CD4-positive, alpha-beta T cell (primary cell): ENCODE measurements around the gene SLX9. TPM values are rescaled to one million over a fixed set of nuclear protein-coding genes. Genes with fewer than 3 reads are reported as not detected.
"Not testable (repeated sequence)": the region's sequence is repeated elsewhere in the genome, so short reads cannot be mapped to it uniquely, and the experiment has no call there.

Experiments
- ATAC-seq: fragments of 200-7000 bp; cut with Tn5 transposase; one replicate; pipeline ENCODE4 v1.10.0; 2022; ENCODE audit warnings: mild to moderate bottlenecking; ENCODE audit not compliant: poor library complexity
- CTCF ChIA-PET: fragments of 350-600 bp; sonication (Branson Sonifier 250); formaldehyde crosslinking; loops from one replicate; lab custom pipeline; 2021; ENCODE audit warnings: antibody characterized with exemption, inconsistent platforms; lab: Charles Lee
- POLR2A ChIA-PET: fragments of 350-600 bp; sonication (Branson Sonifier 250); formaldehyde crosslinking; loops from one replicate; lab custom pipeline; 2021; ENCODE audit warnings: antibody characterized with exemption, inconsistent platforms; lab: Charles Lee
- DNase-seq, 14 experiments: peaks; one replicate each; pipeline ENCODE4 v3.0.0-alpha.2; 2013 to 2020; ENCODE audit warnings: mixed read lengths in 2 of 14
- H3K27ac ChIP-seq, 2 donors: one replicate each; pipeline versions ENCODE4 v1.5.1 to v1.7.0; 2013; ENCODE audit warnings: low read length in 2 of 2, low read depth in 1 of 2, mild to moderate bottlenecking in 1 of 2
- H3K27me3 ChIP-seq, 2 experiments: 1 replicate in 1 of 2; 2 replicates in 1 of 2; pipeline versions ENCODE4 v1.6.1 to v1.7.0; 2013; ENCODE audit warnings: low read length in 2 of 2, control low read depth in 1 of 2, mild to moderate bottlenecking in 1 of 2, moderate library complexity in 1 of 2; ENCODE audit not compliant: insufficient read depth in 2 of 2, control insufficient read depth in 1 of 2
- H3K36me3 ChIP-seq: one replicate; pipeline ENCODE4 v1.6.1; 2013; ENCODE audit warnings: low read length, control low read depth; ENCODE audit not compliant: insufficient read depth
- H3K4me1 ChIP-seq: one replicate; pipeline ENCODE4 v1.6.1; 2013; ENCODE audit warnings: low read length, control low read depth; ENCODE audit not compliant: insufficient read depth
- H3K4me3 ChIP-seq: one replicate; pipeline ENCODE4 v1.5.1; 2013; ENCODE audit warnings: mild to moderate bottlenecking, low read length, moderate library complexity
- H3K9me3 ChIP-seq, 2 experiments: 1 replicate in 1 of 2; 2 replicates in 1 of 2; pipeline versions ENCODE4 v1.6.1 to v1.7.0; 2013; ENCODE audit warnings: low read length in 2 of 2, mild to moderate bottlenecking in 2 of 2, control low read depth in 1 of 2, moderate library complexity in 1 of 2; ENCODE audit not compliant: control insufficient read depth in 1 of 2, insufficient read depth in 1 of 2
- H3K27ac Mint-ChIP-seq: one replicate; pipeline ENCODE4 v1.8.0; 2020; ENCODE audit warnings: mixed read lengths
- H3K27me3 Mint-ChIP-seq: one replicate; pipeline ENCODE4 v1.8.0; 2021; ENCODE audit warnings: mixed read lengths
- H3K36me3 Mint-ChIP-seq: one replicate; pipeline ENCODE4 v1.8.0; 2021; ENCODE audit warnings: low read depth, mixed read lengths
- H3K4me1 Mint-ChIP-seq: one replicate; pipeline ENCODE4 v1.8.0; 2021; ENCODE audit warnings: low read depth, mixed read lengths
- H3K4me3 Mint-ChIP-seq: one replicate; pipeline ENCODE4 v1.8.0; 2020; ENCODE audit warnings: mild to moderate bottlenecking, mixed read lengths
- H3K9me3 Mint-ChIP-seq: one replicate; pipeline ENCODE4 v1.8.0; 2020; ENCODE audit warnings: mixed read lengths
- CTCF ChIP-seq: fragments of 200-600 bp; IDR thresholded peaks from one replicate; pipeline ENCODE4 v1.8.0; 2022; ENCODE audit warnings: antibody characterized with exemption, mild to moderate bottlenecking
- intact Hi-C, 2 experiments: fragments of 100-400 bp; cut with DNase I in 1 of 2; cut with micrococcal nuclease in 1 of 2; formaldehyde crosslinking; loops; one replicate each; pipeline versions ENCODE4 v1.15.1 to v1.9.0; 2023 to 2025; cut with DNase I, micrococcal nuclease
- total RNA-seq, 174 experiments: library from RNA in 2 of 174; stranded (reverse) in 2 of 174; gene quantifications; one replicate each; pipeline ENCODE4 v1.2.3 and lab custom pipeline; 2021 to 2026

SLX9 gene
- total RNA-seq, 2 experiments from 2014 or later, result 7.7 to 9.1 TPM

- DNase-seq (peak in 13 of 14 experiments; percentile 42 to 83 (median 63)), ATAC-seq (peak; percentile 25)
- Mint-ChIP-seq H3K4me3 (peak overlapping the region; percentile 86), H3K27ac (peak overlapping the region; percentile 96), H3K36me3 (no peaks in the 10 kb centered on the region), H3K27me3 (no peaks in the 10 kb centered on the region), H3K4me1 (peaks cover 98% of the 10 kb centered on the region), H3K9me3 (no peaks in the 10 kb centered on the region)
- Histone ChIP-seq H3K36me3 (no peaks in the 10 kb centered on the region), H3K27me3 (no peaks in the 10 kb centered on the region), H3K9me3 (no peaks in the 10 kb centered on the region), H3K4me1 (peaks cover 86% of the 10 kb centered on the region), H3K27ac (peak overlapping the region; percentile 64 to 79), H3K4me3 (peak overlapping the region; percentile 83)
- ChIA-PET POLR2A (interaction anchor here (1.0 to 9.5 kb wide), 14 partner anchors 12 to 361 kb away, joined by 3 to 362 read pairs (median 11); partner anchors contain the start of genes POFUT2, PTTG1IP, SLX9 and SUMO3), CTCF (interaction anchor here (0.9 to 2.7 kb wide), 5 partner anchors 11 to 211 kb away, joined by 3 to 24 read pairs (median 5); partner anchors contain the start of gene UBE2G2)
- intact Hi-C loops, result loop anchor here (1.0 to 5.0 kb wide), 4 partner anchors 14 to 151 kb away; partner anchors contain the start of gene UBE2G2 (in 1 of the 2)
- no peak for TF ChIP-seq CTCF
Measured at GRCh38 chr21:44926331-44927101, 13.3 kb upstream of the SLX9 start.

GRCh38 chr21:44927259-44927586, 12.6 kb upstream of the SLX9 start:
- Mint-ChIP-seq H3K27ac (peak overlapping the region; percentile 96), H3K4me1 (peaks cover 91% of the 10 kb centered on the region), H3K36me3 (no peaks in the 10 kb centered on the region), H3K9me3 (no peaks in the 10 kb centered on the region), H3K27me3 (no peaks in the 10 kb centered on the region), H3K4me3 (peak overlapping the region; percentile 86)
- intact Hi-C loops, result loop anchor here (1.0 to 5.0 kb wide), 4 partner anchors 15 to 150 kb away; partner anchors contain the start of gene UBE2G2 (in 1 of the 2)
- ATAC-seq (no peak), DNase-seq (no peak)
- H3K4me3 ChIP-seq, result peak overlapping the region; percentile 83
- no peaks in the 10 kb centered on the region for H3K36me3 ChIP-seq
- H3K27ac ChIP-seq, result peak overlapping the region; percentile 64 to 79
- CTCF ChIA-PET, result interaction anchor here (0.6 to 6.3 kb wide), 8 partner anchors 12 to 210 kb away, joined by 3 to 56 read pairs (median 4); partner anchors contain the start of gene UBE2G2
- TF ChIP-seq CTCF, result no peak
- H3K9me3 ChIP-seq, result no peaks in the 10 kb centered on the region
- peaks cover 85% of the 10 kb centered on the region for H3K4me1 ChIP-seq
- no peaks in the 10 kb centered on the region for H3K27me3 ChIP-seq
- POLR2A ChIA-PET, result interaction anchor here (1.0 to 9.5 kb wide), 22 partner anchors 13 to 417 kb away, joined by 3 to 362 read pairs (median 4); partner anchors contain the start of genes POFUT2, PTTG1IP, SLX9 and SUMO3

GRCh38 chr21:44927587-44928461, 12.0 kb upstream of the SLX9 start:
- Mint-ChIP-seq H3K27me3 (no peaks in the 10 kb centered on the region), H3K4me3 (peak overlapping the region; percentile 86), H3K9me3 (no peaks in the 10 kb centered on the region), H3K36me3 (no peaks in the 10 kb centered on the region), H3K4me1 (peaks cover 85% of the 10 kb centered on the region), H3K27ac (peak overlapping the region; percentile 96)
- POLR2A ChIA-PET, result interaction anchor here (0.6 to 9.5 kb wide), 23 partner anchors 12 to 418 kb away, joined by 3 to 362 read pairs (median 4); partner anchors contain the start of genes POFUT2, PTTG1IP, SLX9 and SUMO3
- peak overlapping the region; percentile 83 for H3K4me3 ChIP-seq
- H3K4me1 ChIP-seq, result peaks cover 85% of the 10 kb centered on the region
- H3K36me3 ChIP-seq, result no peaks in the 10 kb centered on the region
- peak overlapping the region; percentile 74 to 79 for H3K27ac ChIP-seq
- CTCF ChIA-PET, result interaction anchor here (0.6 to 6.3 kb wide), 6 partner anchors 12 to 210 kb away, joined by 3 to 56 read pairs (median 6); partner anchors contain the start of gene UBE2G2
- intact Hi-C loops, result loop anchor here (1.0 to 5.0 kb wide), 4 partner anchors 16 to 149 kb away; partner anchors contain the start of gene UBE2G2 (in 1 of the 2)
- no peaks in the 10 kb centered on the region for H3K9me3 ChIP-seq
- ATAC-seq (peak; percentile 79), DNase-seq (peak; percentile 65 to 97 (median 92))
- H3K27me3 ChIP-seq, result no peaks in the 10 kb centered on the region
- TF ChIP-seq CTCF, result no peak

- H3K27me3 ChIP-seq, H3K27me3 Mint-ChIP-seq, ATAC-seq, H3K9me3 Mint-ChIP-seq, H3K36me3 Mint-ChIP-seq, H3K9me3 ChIP-seq, H3K36me3 ChIP-seq, DNase-seq: not testable (repeated sequence)
- intact Hi-C loops, result loop anchor here in 1 of 2 experiments (5.0 kb wide), 1 partner anchor 149 kb away; no protein-coding TSS in a partner anchor
- H3K27ac Mint-ChIP-seq, result peak overlapping the region; percentile 96
- Histone ChIP-seq H3K27ac (peak overlapping the region; percentile 74 to 79), H3K4me1 (peaks cover 93% of the 10 kb centered on the region), H3K4me3 (peak overlapping the region; percentile 83)
- POLR2A ChIA-PET, result interaction anchor here (1.1 to 9.5 kb wide), 11 partner anchors 8 to 359 kb away, joined by 4 to 362 read pairs (median 13); partner anchors contain the start of genes ITGB2, POFUT2 and PTTG1IP
- H3K4me3 Mint-ChIP-seq, result peak overlapping the region; percentile 88
- CTCF ChIA-PET, result interaction anchor here (1.3 to 6.3 kb wide), 3 partner anchors 13 to 35 kb away, joined by 3 to 56 read pairs (median 24); no protein-coding TSS in a partner anchor
- H3K4me1 Mint-ChIP-seq, result peaks cover 76% of the 10 kb centered on the region
Measured at GRCh38 chr21:44928500-44929241, 11.2 kb upstream of the SLX9 start.
